ENCODE results near the gene LINGO1. TPM values are rescaled to one million over a fixed set of nuclear protein-coding genes. Genes with fewer than 3 reads are reported as not detected.

LINGO1 gene
- total and polyA plus RNA-seq, 2 donors (not counting 3 experiments of a cell fraction or from before 2014, with no cell fraction given), result 0.15 to 0.33 TPM

DNA sequence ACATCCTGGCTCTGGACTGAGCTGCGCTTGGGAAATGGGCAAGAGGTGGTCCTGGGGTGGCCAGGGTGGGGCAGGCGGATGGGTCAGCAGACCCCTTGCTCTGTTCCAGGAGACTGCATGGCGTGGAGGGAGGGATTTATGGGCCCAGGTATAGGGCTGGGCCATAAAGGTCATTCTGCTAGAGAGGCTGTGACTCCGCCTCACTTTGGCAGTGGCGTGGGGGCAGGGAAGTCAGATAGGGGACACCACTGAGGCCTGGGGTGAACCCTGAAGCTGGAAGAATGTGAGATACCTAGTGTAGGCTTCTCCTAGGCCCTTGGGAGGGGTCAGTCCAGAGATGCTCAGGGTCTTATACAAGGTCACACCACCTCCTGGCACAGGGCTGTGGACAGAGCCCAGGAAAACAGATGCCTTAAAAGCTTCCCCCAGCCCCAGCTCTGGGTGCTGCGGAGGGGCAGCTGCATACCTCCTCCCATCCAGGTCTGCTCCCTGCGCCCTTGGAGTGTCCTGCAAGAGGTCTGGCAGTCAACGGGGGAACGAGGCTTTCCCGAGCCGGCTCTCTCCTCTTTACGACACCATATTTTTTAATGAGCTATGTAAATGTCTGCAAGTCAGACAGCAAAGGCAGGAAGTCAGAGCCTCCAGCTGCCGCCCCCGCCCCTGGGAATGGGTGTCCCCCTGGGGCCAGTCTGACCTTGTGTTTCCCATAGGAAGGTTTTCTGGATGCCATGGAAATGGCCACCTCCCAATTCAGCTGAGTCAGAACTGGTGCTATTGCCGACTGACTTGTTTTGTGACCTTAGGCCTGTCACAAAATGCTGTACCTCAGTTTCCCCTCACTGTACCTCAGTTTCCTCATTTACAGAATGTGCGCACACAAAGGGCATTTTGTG, 26.3 kb downstream of the LINGO1 start:
- no peak overlapping the region for H3K9ac ChIP-seq (replicated peaks; ENCODE audit: extremely low read depth, insufficient read depth, low read length)
- H3K4me3 ChIP-seq (replicated peaks in 1 of 3; ENCODE audit: insufficient read depth in 1 of 3, low read depth in 1 of 3, low read length in 3 of 3), result no peak overlapping the region
- peaks cover 3% of the 10 kb centered on the region for H3K4me1 ChIP-seq (ENCODE audit: control insufficient read depth, extremely low read depth, insufficient read depth, low read length)
- DNase-seq (ENCODE audit: low read depth, low spot score) (peak; percentile 41), FAIRE-seq (no peak)
- H3K27me3 ChIP-seq (ENCODE audit: control insufficient read depth in 2 of 2, insufficient read depth in 2 of 2, low read length in 2 of 2), result no peaks in the 10 kb centered on the region
- intact Hi-C loops (cut with micrococcal nuclease) (no loop called here), dilution Hi-C loops (cut with MboI; ENCODE audit: extremely low pct_ligation_motif_present, low sequenced_read_pairs) (no loop called here)
- H2AFZ ChIP-seq (ENCODE audit: low read depth, low read length), result peak overlapping the region; percentile 43
- no peak for TF ChIP-seq FOS (IDR thresholded peaks at IDR 0.05; ENCODE audit: borderline replicate concordance, insufficient read depth, low read length)
- TF ChIP-seq MYC (IDR thresholded peaks at IDR 0.05; ENCODE audit: low read depth, low read length), result no peak
- TF ChIP-seq EZH2 (IDR thresholded peaks at IDR 0.05; ENCODE audit: borderline replicate concordance, low read depth, low read length, severe bottlenecking), result no peak
- TF ChIP-seq JUN (IDR thresholded peaks at IDR 0.05; ENCODE audit: borderline replicate concordance, insufficient read depth, insufficient read length, low read depth), result no peak
- no peak for TF ChIP-seq CTCF (IDR thresholded peaks at IDR 0.05; ENCODE audit: extremely low read depth in 1 of 2, insufficient read depth in 1 of 2, low read depth in 1 of 2, low read length in 2 of 2)
- TF ChIP-seq MAX (IDR thresholded peaks at IDR 0.05; ENCODE audit: insufficient read depth, insufficient read length), result no peak
- no peaks in the 10 kb centered on the region for H3K9me1 ChIP-seq (replicated peaks; ENCODE audit: control insufficient read depth, extremely low read depth, insufficient read depth, low read length)
- H3K36me3 ChIP-seq (ENCODE audit: control insufficient read depth in 2 of 2, extremely low read depth in 1 of 2, insufficient read depth in 2 of 2, low read length in 2 of 2), result no peaks in the 10 kb centered on the region
- H3K9me3 ChIP-seq (replicated peaks; ENCODE audit: control insufficient read depth, insufficient read depth, low read length), result no peaks in the 10 kb centered on the region
- ChIA-PET CTCF (interaction anchor here (0.6 to 4.1 kb wide), 7 partner anchors 8 to 63 kb away, joined by 3 to 35 read pairs (median 4); no protein-coding TSS in a partner anchor), POLR2A (interaction anchor here (0.6 kb wide), 1 partner anchor 873 kb away, joined by 3 read pairs; no protein-coding TSS in a partner anchor)
- no peaks in the 10 kb centered on the region for H4K20me1 ChIP-seq (replicated peaks; ENCODE audit: control insufficient read depth, extremely low read depth, insufficient read depth, low read length)
- no peak overlapping the region for H3K4me2 ChIP-seq (ENCODE audit: insufficient read depth, low read length)
- no peaks in the 10 kb centered on the region for H3K79me2 ChIP-seq (ENCODE audit: control insufficient read depth, insufficient read depth, low read length)
- no TSS peak for BruUV-seq (replicated peaks)
- H3K27ac ChIP-seq (ENCODE audit: insufficient read depth, low read depth, low read length), result no peak overlapping the region

Data from endothelial cell of umbilical vein (primary cell).